COLO829 (cell line): Measurements from ENCODE around the gene ADGRE1.
A peak's percentile ranks its signal among the peaks of the same experiment; 100 is the strongest.

Experiments used
- DNase-seq: peaks from one replicate; pipeline ENCODE4 v3.0.0; 2012; ENCODE audit warnings: low spot score

Gene ADGRE1

DNA sequence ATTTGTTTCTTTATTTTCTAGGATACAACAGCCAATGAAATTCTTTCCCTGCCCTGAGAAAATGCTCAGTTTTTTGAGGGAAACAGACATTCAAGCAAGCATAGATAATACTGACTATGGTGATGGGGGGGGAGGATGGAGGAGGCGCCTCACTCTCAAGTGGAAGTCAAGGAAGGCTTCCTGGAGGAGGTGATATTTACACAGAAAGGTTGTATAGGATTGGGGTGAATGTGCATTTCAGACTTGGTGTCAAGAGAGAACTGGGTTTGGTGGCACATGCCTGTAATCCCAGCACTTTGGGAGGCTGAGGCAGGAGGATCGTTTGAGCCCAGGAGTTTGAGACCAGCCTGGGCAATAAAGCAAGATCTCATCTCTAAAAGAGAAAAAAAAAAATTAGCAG, 12.2 kb upstream of the ADGRE1 start:
- DNase-seq = no peak

DNA sequence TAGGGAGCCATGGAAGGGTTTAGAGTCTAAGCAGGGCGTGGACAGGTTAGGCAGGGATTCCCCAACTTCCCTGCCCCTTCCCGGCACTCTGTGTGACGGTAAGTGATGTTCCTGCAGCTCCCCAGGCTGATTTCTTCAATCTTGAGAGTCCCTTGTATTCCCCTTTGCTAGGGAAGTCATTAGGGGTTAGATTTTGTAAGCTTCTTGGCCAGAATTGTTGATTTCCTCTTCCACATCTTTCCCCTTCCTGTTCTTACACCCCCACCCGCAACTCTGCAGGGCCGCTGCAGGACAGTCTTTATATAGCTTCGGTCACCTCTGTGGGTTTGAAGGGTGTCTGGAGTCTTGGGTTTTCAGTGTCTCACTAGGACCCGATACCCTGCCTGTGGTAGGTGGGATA, 10.6 kb upstream of the ADGRE1 start:
- DNase-seq = no peak

DNA sequence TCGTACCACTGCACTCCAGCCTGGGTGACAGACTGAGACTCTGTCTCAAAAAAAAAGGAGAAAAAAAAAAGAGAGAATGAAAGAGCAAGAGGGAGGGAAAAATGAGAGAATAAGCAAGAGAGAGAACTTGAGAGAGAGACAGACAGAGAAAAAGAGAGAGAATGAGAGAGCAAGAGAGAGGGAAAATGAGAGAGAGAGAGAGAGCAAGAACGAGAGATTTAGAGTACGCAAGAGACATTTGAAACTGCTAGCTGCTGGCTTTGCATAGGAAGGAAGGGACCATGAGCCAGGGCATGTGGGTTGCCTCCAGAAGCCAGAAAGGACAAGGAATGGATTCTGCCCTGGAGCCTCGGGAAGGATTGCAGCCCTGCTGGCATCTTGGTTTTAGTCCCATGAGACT, 9.6 kb upstream of the ADGRE1 start:
- no peak for DNase-seq

DNA sequence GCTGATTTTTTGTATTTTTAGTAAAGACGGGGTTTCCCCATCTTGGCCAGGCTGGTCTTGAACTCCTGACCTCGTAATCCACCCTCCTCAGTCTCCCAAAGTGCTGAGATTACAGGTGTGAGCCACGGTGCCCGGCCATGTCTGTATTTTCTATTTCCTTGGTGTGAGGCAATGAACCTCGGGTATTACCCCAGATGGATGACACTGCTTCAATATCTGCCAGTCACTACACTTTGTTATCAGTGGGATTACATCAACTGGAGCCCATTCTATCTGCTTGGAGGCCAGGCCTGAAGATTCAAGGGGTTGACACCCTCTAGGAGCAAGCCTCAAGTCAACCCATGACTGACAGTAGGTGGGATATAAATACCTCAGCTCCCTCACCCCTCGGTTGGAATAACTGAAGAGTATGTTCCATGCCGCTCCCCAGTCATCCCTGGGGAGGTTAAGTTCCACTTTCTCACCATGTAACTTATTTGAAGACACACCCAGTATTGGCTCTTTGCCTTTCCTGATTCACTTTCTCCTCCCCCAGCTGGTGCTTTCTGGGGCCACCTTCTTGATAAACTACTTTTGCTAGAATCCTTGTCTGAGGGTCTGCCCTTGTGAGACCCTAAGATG, 992 bp upstream of the ADGRE1 start:
- DNase-seq = no peak

DNA sequence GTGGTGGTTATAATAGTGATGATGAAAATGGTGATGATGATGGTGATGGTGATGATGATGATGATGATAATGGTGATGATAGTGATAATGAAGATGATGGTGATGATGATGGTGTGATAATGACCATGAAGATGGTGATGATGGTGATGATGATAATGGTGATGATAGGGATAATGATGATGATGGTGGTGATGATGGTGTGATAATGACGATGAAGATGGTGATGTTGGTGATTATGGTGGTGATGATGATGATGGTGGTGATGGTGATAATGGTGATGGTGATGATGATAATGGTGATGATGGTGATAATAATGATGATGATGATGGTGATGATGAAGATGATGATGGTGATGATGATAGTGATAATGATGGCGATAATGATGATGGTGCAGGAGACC, 1.6 kb downstream of the ADGRE1 start:
- no peak for DNase-seq

DNA sequence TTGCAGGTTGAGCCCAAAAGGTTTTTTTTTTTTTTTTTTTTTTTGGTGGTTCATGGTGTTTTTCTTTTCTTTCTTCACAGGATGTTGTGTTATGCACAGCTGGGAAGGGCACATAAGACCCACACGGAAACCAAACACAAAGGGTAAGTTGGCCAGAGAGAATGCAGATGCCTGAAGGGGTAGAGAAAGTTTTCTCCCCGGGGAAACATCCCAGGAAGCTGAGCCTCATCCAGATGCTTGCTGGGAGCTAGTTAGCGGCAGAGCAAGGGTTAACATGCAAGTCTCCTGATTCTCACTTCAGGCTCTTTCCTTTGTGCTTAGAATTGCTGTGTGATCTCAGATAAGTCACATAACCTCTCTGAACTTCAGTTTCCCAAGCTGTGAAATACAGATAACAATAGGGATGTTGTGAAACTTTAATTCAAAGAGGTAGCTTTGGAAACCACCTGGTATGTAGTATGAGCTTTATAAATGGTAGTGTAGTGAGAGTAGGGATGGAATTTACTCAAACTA, 3.1 kb downstream of the ADGRE1 start:
- no peak for DNase-seq

DNA sequence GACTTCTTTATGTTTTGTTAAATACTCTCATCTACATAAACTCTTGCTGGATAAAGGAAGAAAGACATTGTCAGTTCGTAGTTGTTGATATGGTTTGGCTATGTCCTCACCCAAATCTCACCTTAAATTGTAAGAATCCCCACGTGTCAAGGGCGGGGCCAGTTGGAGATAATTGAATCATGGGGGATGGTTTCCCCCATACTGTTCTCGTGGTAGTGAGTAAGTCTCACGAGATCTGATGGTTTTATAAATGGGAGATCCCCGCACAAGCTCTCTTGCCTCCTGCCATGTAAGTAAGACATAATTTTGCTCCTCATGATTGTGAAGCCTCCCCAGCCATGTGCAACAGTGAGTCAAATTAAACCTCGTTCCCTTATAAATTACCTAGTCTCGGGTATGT, 3.6 kb downstream of the ADGRE1 start:
- DNase-seq = no peak

DNA sequence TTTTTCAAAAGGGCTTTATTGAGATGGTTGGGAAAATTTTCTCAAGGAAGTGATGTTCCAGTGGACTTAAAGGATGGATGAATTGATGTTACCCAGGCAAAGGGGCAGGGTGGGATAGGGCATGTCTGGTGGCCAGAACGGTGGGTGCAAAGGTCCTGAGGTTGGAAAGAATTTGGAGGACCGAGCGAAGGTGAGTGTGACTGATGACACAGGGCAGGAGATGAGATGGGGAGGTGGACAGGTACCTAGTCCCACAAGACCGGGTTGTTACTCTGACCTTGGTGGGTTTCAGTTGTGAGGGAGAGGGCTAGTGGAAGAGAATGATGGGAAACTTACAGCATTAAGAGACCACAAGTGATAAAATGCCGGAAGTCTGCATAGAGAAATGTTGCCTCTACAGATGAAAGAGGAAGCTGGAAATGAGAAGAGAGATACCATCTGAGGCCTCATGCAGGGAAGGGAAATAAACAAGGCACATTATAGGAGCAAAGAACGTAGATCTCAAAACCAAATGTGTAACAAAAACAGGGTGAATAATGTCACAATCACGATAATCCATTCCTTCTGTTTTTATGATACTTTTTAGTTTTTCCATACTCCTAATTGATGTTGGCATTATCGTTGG, 4.5 kb downstream of the ADGRE1 start:
- no peak for DNase-seq

DNA sequence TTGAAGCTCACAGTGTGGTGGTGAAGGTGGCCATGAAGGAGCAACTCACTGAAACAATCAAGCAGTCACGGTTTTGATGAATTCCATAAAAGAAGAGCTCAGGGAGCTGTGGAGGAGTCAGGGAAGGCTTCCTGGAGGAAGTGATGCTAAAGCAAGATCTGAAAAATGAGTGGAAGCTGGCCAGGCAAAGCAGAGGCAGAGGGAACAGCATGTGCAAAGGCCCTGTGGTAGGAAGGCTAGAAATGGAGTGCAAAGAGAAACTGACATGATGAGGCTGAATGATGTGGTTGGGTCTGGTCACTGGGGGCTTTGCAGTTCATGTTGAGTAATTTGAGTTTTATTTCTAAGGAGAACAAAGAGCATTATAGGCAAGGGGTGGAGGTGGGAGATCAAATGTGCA, 6.9 kb downstream of the ADGRE1 start:
- no peak for DNase-seq

DNA sequence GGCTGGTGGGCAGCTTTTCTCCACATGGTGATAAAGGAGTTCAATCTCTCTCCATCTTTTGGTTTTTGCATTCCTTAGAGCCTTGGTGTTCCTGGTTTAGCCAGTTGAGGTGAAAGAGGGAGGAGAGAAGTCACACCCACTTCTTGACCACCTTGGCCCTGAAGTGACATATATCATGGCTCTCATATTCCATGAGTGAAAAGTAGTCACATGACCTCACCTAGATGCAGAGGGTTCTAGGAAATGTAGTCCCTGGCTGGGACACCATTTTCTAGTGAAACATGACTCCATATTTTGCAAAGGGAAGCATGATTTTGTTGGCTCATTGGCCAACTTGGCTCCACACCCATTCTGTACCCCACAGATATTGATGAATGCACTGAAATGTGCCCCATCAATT, 16.1 kb downstream of the ADGRE1 start:
- no peak for DNase-seq

DNA sequence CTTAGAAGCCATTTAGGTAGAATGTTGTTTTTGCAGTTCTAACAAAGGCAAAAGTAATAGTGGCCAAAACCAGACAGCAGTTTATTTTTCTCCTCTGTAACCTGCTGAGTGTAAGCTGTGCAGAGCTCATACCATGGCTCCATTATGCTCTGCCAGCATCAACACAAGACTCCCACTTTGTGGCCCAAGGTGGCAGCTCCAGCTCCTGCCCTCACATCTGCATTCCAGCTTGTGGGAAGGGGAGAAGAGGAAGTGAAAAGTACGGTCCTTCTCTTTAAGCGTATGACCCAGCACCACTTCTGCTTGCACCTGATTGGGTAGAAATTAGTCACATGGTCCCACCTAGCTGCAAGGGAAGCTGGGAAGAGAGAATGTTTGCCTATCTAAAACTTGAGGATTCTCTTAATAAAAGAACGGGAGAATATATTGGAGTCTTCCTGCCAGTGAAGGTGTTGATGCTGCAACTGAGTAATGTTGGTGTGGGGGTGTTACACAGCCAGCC, 19.2 kb downstream of the ADGRE1 start:
- DNase-seq = no peak

DNA sequence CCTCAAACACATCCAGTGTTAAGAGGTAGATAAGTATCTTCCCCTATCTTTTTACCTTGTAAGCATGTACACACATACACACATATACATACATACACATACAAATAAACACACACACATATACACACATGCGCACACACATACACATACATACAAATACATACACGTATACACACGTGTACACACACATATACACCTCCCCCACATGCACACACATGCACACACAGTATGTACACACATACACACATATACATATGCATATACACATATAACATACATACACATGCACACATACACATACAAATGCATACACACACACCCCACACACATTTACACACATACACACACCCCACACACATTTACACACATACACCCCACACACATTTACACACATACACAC, 24.1 kb downstream of the ADGRE1 start:
- DNase-seq = no peak

DNA sequence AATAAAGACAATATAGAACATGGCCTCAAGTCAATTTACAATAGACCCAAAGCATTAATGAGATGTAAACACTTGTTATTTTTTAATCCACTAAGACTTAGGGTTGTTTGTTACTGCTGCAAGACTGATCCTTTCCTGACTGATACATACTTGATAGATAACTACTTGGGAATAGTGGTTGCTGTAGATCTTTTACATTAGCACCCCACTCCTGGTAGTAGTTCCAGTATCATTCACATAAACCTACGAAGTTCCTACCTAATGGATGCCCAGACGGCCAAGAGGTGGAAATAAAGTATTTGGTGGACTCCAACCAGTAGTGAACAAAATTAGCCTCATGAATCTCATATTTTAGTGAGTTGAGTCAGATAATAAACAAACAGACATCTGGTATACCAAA, 26.9 kb downstream of the ADGRE1 start:
- DNase-seq = no peak

DNA sequence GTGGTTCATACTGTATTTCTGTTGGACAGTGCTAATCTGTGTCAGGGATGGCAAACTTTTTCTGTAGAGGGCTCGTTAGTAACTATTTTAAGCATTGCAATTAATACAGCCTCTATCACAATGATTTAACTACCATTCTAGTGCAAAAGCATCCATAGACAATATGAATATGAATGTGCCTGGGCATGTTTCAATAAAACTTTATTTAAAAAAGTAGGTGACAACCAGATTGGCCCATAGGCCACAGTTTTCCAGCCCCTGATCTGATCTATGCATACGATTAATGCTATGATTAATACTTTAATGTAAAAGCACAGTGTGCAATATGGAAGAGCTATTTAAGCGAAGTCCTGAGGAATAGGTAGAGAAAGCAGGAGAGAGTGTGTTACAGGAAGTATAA, 29.6 kb downstream of the ADGRE1 start:
- DNase-seq = no peak

DNA sequence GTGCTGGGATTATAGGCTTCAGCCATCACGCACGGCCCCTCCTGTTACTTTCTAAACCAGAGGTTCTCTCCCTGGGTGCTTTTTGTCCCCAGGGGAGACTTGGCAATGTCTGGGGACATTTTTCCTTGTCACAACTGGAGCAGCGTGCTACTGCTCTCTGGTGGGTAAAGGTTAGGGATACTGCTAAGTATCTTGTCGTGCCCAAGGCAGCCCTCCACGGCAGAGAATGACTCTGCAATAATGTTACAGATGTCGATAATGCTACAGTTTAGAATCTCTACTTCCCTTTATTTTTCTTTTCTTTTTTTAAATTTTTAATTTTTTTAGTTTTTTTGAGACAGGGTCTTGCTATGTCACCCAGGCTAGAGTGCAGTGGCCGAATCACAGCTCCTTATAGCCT, 38.0 kb downstream of the ADGRE1 start:
- DNase-seq = no peak

DNA sequence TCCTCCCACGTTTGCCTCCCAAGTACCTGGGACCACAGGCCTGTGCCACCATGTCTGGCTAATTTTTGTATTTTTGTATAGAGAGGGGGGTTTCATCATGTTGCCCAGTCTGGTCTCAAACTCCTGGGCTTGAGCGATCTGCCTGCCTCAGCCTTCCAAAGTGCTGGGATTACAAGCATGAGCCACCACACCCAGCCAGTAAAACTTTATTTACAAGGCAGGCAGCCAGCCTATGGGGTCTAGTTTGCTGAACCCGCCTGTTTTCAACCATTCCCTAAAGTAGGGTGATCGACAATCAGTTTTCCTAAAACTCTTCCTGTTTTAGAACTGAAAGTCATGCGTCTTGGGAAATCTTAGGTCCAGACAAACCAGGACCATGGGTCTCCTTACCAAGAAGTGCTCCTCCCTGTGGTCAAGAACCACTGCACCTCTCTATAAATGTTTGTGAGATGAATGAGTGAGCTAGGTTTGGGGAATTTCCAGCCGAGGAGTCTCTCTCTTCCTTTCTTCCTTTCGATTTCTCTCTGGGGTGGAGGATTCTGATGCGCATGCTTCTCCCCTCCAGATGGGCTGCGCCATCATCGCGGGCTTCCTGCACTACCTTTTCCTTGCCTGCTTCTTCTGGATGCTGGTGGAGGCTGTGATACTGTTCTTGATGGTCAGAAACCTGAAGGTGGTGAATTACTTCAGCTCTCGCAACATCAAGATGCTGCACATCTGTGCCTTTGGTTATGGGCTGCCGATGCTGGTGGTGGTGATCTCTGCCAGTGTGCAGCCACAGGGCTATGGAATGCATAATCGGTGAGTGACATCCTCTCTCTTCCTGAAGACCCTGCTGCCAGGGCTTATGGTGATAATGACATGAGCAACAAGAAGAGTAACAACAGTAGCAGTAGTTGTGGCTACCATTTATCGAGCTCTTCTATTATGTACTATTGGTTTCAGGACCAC, 38.7 kb downstream of the ADGRE1 start:
- no peak for DNase-seq

DNA sequence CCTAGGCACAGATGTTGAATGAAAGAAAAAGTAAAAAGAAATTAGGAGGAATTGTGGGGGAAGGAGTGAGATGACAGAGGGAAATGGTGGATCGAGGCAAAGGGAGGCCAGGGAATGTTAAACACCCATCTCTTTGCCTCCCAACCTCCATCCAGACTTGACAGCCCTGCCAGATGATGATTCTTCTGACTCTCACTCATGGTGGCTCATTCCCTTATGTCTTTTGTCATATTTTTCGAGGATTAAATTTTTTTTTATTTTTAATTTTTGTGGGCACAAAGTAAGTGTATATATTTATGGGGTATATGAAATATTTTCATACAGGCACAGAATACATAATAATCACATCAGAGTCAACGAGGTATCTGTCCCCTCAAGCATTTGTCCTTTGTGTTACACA, 42.8 kb downstream of the ADGRE1 start:
- no peak for DNase-seq

DNA sequence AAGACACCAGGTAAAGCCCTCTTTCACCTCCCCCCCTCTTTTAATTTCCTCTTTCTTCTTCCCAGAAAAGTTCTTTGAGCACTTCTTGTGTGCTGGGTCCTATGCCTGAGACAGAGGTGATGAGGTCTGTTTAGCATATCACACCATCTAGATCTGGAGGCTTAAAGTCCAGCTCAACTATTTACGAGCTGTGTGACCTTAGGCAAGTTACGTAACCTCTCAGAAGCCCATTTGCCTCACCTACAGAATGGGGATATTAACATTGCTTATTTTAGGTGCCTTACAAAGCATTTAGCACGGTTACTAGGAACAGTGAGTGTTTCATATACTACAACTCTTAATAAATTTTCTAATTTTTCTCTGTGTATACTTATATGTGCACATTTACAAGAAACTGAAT, 47.7 kb downstream of the ADGRE1 start:
- DNase-seq = no peak

DNA sequence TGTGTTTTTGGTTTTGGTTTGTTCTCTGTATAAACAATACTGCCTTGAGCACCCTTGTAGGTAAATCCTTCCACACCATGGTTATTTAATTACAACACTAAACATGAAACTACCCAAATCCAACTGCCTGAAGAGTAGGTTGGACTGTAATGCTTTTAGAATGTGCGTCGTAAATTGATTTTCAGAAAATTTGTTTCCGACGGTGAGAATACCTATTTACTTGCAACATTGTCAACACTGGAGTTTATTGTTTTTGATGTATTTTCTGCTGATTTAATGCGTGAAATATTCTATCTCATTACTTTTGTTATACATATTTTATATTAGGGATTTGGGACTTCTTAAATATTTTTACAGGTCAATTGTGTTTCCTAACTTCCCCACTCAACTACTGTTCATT, 48.2 kb downstream of the ADGRE1 start:
- no peak for DNase-seq

DNA sequence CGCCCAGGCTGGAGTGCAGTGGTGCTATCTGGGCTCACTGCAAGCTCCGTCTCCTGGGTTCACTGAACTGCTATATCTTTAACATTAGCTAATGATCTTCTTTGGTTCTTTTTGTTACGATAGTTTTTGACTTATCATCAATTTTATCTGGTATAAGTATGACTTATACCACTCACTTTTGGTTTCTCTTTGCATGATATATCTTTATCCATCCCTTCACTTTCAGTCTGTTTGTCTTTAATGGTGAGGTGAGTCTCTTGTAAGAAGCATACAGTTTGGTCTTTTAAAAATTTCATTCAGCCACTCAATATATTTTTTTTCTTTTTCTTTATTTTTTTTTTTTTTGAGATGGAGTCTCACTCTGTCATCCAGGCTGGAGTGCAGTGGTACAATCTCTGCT, 58.4 kb downstream of the ADGRE1 start:
- no peak for DNase-seq

DNA sequence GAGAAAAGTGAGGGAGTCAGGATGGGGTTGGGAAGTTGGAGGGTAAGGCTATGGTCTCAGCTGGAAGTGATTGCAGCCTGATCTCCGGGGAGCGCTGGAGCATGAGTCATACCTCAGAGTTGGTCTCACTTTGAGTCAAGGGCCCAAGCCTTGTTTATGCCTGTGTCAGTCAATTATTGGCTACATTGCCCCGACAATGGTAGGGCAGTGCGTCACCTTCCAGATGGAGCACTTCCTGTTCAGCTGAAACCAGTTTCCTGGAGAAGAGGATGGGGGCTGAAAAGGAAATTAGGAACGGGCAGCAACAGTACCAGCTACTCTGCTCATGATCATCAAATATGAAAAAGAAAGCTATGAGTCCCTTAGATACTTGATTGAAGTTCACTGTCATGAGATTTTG, 60.4 kb downstream of the ADGRE1 start:
- peak; percentile 34 for DNase-seq

DNA sequence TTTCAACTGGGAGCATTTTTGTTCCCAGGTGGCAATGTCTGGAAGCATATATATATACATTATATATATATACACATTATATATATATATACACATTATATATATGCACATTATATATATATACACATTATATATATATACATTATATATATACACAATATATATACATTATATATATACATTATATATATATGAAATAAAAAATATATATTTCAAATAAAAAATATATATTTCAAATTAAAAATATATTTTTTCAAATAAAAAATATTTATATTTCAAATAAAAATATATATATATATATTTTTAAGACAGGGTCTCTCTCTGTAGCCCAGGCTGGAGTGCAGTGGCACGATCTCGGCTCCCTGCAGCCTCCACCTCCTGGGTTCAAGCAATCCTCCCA, 61.5 kb downstream of the ADGRE1 start:
- DNase-seq = no peak

DNA sequence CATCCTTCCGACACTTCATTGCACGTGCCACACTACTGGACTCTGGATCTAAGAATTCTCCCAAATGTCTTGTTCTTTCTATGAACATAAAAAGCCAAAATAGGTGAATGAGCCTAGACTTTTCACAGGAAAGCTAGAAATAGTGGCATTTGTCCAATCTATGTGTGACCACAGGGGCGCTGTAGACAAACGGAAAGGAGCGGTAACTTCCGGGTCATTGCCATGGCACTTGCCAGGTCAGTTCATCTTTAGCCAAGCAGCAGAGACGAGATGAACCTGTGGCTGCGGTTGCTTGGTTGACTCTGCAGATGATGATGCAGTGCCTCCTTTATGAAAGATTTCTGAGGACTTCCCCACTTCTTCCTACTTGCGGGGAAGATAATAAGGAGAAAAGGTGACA, 65.6 kb downstream of the ADGRE1 start:
- DNase-seq = no peak
